Parathyroid adenoma (tissue), 2 donors: ENCODE results near the gene CLCF1.

Experiments
- H2AFZ ChIP-seq: fragments of 300-600 bp; sonication (generic); one replicate; pipeline ENCODE4 v1.7.0; 2017; ENCODE audit warnings: antibody characterized with exemption, mild to moderate bottlenecking
- H3K27ac ChIP-seq: fragments of 300-600 bp; sonication (generic); one replicate; pipeline ENCODE4 v1.7.0; 2017
- H3K27me3 ChIP-seq: fragments of 300-600 bp; sonication (generic); one replicate; pipeline ENCODE4 v1.7.0; 2017; ENCODE audit warnings: low read length; ENCODE audit not compliant: control insufficient read depth, insufficient read depth
- H3K36me3 ChIP-seq: fragments of 300-600 bp; sonication (generic); one replicate; pipeline ENCODE4 v1.7.0; 2017; ENCODE audit warnings: low read length; ENCODE audit not compliant: control insufficient read depth, insufficient read depth
- H3K4me1 ChIP-seq: fragments of 300-600 bp; sonication (generic); one replicate; pipeline ENCODE4 v1.7.0; 2017; ENCODE audit warnings: control low read depth
- H3K4me2 ChIP-seq: fragments of 300-600 bp; sonication (generic); one replicate; pipeline ENCODE4 v1.7.0; 2017; ENCODE audit warnings: low read length
- H3K4me3 ChIP-seq: fragments of 300-600 bp; sonication (generic); one replicate; pipeline ENCODE4 v1.7.0; 2017; ENCODE audit warnings: low read depth, low read length
- H3K79me2 ChIP-seq: fragments of 300-600 bp; sonication (generic); one replicate; pipeline ENCODE4 v1.7.0; 2017; ENCODE audit warnings: control low read depth
- H3K9ac ChIP-seq: fragments of 300-600 bp; sonication (generic); one replicate; pipeline ENCODE4 v1.7.0; 2017; ENCODE audit warnings: mild to moderate bottlenecking
- H3K9me3 ChIP-seq: fragments of 300-600 bp; sonication (generic); one replicate; pipeline ENCODE4 v1.7.0; 2017; ENCODE audit warnings: low read length; ENCODE audit not compliant: control insufficient read depth
- CTCF ChIP-seq: fragments of 300-600 bp; sonication (generic); IDR thresholded peaks from one replicate; pipeline ENCODE4 v1.7.0; 2017; ENCODE audit warnings: antibody characterized with exemption, mild to moderate bottlenecking
- donor health status: primary hyperparathyroidism.

CLCF1 gene

GRCh38 chr11:67379061-67380058 is 6.0 kb upstream of the CLCF1 start:
- H2AFZ ChIP-seq, result no peak overlapping the region
- H3K4me2 ChIP-seq, result no peak overlapping the region
- no peaks in the 10 kb centered on the region for H3K79me2 ChIP-seq
- TF ChIP-seq CTCF, result no peak
- no peaks in the 10 kb centered on the region for H3K36me3 ChIP-seq
- H3K27me3 ChIP-seq, result no peaks in the 10 kb centered on the region
- no peak overlapping the region for H3K27ac ChIP-seq
- H3K4me3 ChIP-seq, result no peak overlapping the region
- H3K4me1 ChIP-seq, result no peaks in the 10 kb centered on the region
- no peak overlapping the region for H3K9ac ChIP-seq
- H3K9me3 ChIP-seq, result no peaks in the 10 kb centered on the region

- Histone ChIP-seq H3K9me3 (no peaks in the 10 kb centered on the region), H3K79me2 (no peaks in the 10 kb centered on the region), H3K27me3 (no peaks in the 10 kb centered on the region), H3K4me1 (no peaks in the 10 kb centered on the region), H2AFZ (no peak overlapping the region), H3K36me3 (no peaks in the 10 kb centered on the region), H3K4me3 (no peak overlapping the region), H3K27ac (no peak overlapping the region), H3K9ac (no peak overlapping the region), H3K4me2 (no peak overlapping the region)
- no peak for TF ChIP-seq CTCF
These were observed 5.1 kb upstream of the CLCF1 start for GRCh38 chr11:67378544-67378943.

- Histone ChIP-seq H3K9me3 (no peaks in the 10 kb centered on the region), H3K4me1 (no peaks in the 10 kb centered on the region), H3K79me2 (no peaks in the 10 kb centered on the region), H3K27ac (no peak overlapping the region), H3K4me3 (no peak overlapping the region), H3K4me2 (no peak overlapping the region), H3K27me3 (no peaks in the 10 kb centered on the region), H3K9ac (no peak overlapping the region), H3K36me3 (no peaks in the 10 kb centered on the region), H2AFZ (no peak overlapping the region)
- TF ChIP-seq CTCF, result no peak
These were observed 3.7 kb upstream of the CLCF1 start for GRCh38 chr11:67376873-67377808.

- Histone ChIP-seq H3K4me3 (no peak overlapping the region), H3K27ac (no peak overlapping the region), H3K27me3 (no peaks in the 10 kb centered on the region), H3K4me2 (no peak overlapping the region), H3K9ac (no peak overlapping the region), H3K9me3 (no peaks in the 10 kb centered on the region), H2AFZ (no peak overlapping the region), H3K36me3 (no peaks in the 10 kb centered on the region), H3K79me2 (no peaks in the 10 kb centered on the region), H3K4me1 (no peaks in the 10 kb centered on the region)
- no peak for TF ChIP-seq CTCF
These were observed 2.8 kb upstream of the CLCF1 start for GRCh38 chr11:67376063-67376820.
